ENCODE results near the gene STARD8.
"Not testable (repeated sequence)": the region's sequence is repeated elsewhere in the genome, so short reads cannot be mapped to it uniquely, and the experiment has no call there.

Gene STARD8

GRCh38 chrX:68731254-68731653 is 83.8 kb downstream of the STARD8 start:
- H3K4me3 ChIP-seq: no peak overlapping the region
- no peak for TF ChIP-seq EZH2 (IDR thresholded peaks at IDR 0.05)
- TF ChIP-seq POLR2AphosphoS5 (IDR thresholded peaks at IDR 0.05; ENCODE audit: borderline replicate concordance, low read depth, low read length): no peak
- no peak for TF ChIP-seq FOXP2 (optimal IDR thresholded peaks at IDR 0.05; ENCODE audit: control extremely low read depth, extremely low read length, insufficient read depth)
- DNase-seq (ENCODE audit: low read depth, low spot score): no peak
- no peak overlapping the region for H3K9ac ChIP-seq (ENCODE audit: insufficient read length)
- no peak overlapping the region for H3K27ac ChIP-seq
- no peaks in the 10 kb centered on the region for H3K36me3 ChIP-seq (ENCODE audit: insufficient read depth, low read length)
- no peaks in the 10 kb centered on the region for H3K9me3 ChIP-seq (ENCODE audit: low read depth, low read length)

GRCh38 chrX:68732906-68733493 is 85.5 kb downstream of the STARD8 start:
- H3K36me3 ChIP-seq (ENCODE audit: insufficient read depth, low read length): no peaks in the 10 kb centered on the region
- no peak for TF ChIP-seq POLR2AphosphoS5 (IDR thresholded peaks at IDR 0.05; ENCODE audit: borderline replicate concordance, low read depth, low read length)
- TF ChIP-seq EZH2 (IDR thresholded peaks at IDR 0.05): no peak
- no peak for TF ChIP-seq FOXP2 (optimal IDR thresholded peaks at IDR 0.05; ENCODE audit: control extremely low read depth, extremely low read length, insufficient read depth)
- no peak overlapping the region for H3K27ac ChIP-seq
- no peak overlapping the region for H3K4me3 ChIP-seq
- H3K9me3 ChIP-seq (ENCODE audit: low read depth, low read length): no peaks in the 10 kb centered on the region
- no peak overlapping the region for H3K9ac ChIP-seq (ENCODE audit: insufficient read length)
- DNase-seq (ENCODE audit: low read depth, low spot score): peak; percentile 10

GRCh38 chrX:68735266-68735665 is 87.8 kb downstream of the STARD8 start:
- H3K27ac ChIP-seq: no peak overlapping the region
- DNase-seq (ENCODE audit: low read depth, low spot score): no peak
- H3K9ac ChIP-seq (ENCODE audit: insufficient read length): no peak overlapping the region
- H3K9me3 ChIP-seq (ENCODE audit: low read depth, low read length): no peaks in the 10 kb centered on the region
- no peaks in the 10 kb centered on the region for H3K36me3 ChIP-seq (ENCODE audit: insufficient read depth, low read length)
- no peak for TF ChIP-seq EZH2 (IDR thresholded peaks at IDR 0.05)
- no peak for TF ChIP-seq POLR2AphosphoS5 (IDR thresholded peaks at IDR 0.05; ENCODE audit: borderline replicate concordance, low read depth, low read length)
- TF ChIP-seq FOXP2 (optimal IDR thresholded peaks at IDR 0.05; ENCODE audit: control extremely low read depth, extremely low read length, insufficient read depth): no peak
- H3K4me3 ChIP-seq: no peak overlapping the region

DNA sequence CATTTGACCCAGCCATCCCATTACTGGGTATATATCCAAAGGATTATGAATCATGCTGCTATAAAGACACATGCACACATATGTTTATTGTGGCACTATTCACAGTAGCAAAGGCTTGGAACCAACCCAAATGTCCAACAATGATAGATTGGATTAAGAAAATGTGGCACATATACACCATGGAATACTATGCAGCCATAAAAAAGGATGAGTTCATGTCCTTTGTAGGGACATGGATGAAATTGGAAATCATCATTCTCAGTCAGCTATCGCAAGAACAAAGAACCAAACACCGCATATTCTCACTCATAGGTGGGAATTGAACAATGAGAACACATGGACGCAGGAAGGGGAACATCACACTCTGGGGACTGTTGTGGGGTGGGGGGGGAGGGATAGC is 94.4 kb downstream of the STARD8 start:
- not testable (repeated sequence) for H3K36me3 ChIP-seq (ENCODE audit: insufficient read depth, low read length); H3K9ac ChIP-seq (ENCODE audit: insufficient read length); H3K9me3 ChIP-seq (ENCODE audit: low read depth, low read length); H3K4me3 ChIP-seq; DNase-seq (ENCODE audit: low read depth, low spot score); H3K27ac ChIP-seq

- no peak for DNase-seq (ENCODE audit: low read depth, low spot score)
- Histone ChIP-seq H3K4me3 (no peak overlapping the region), H3K9ac (ENCODE audit: insufficient read length) (no peak overlapping the region), H3K9me3 (ENCODE audit: low read depth, low read length) (no peaks in the 10 kb centered on the region), H3K36me3 (ENCODE audit: insufficient read depth, low read length) (no peaks in the 10 kb centered on the region), H3K27ac (no peak overlapping the region)
- TF ChIP-seq POLR2AphosphoS5 (IDR thresholded peaks at IDR 0.05; ENCODE audit: borderline replicate concordance, low read depth, low read length): no peak
- TF ChIP-seq EZH2 (IDR thresholded peaks at IDR 0.05): no peak
- TF ChIP-seq FOXP2 (optimal IDR thresholded peaks at IDR 0.05; ENCODE audit: control extremely low read depth, extremely low read length, insufficient read depth): no peak
These were observed 96.3 kb downstream of the STARD8 start for GRCh38 chrX:68743754-68744153.

DNA sequence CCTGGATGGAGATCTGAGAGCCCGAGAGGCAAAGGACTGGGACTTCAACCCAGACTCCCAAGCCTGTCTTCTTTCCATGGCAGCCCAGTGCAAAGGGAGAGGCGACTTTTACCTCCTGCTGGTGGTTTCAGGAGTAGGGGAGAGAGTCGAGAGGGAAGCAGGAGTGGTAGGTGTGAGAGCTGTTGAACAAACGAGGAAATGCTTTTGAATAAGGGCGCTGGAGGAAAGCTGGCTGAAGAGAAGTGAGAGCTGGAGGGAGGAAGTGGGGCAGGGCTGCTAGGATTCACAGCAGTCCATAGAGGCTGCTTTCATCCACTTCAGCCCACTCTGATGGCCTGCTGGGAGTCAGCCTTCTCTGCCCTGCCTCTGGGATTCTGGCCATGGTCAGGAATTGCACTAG is 99.5 kb downstream of the STARD8 start:
- no peak for DNase-seq (ENCODE audit: low read depth, low spot score)
- TF ChIP-seq FOXP2 (optimal IDR thresholded peaks at IDR 0.05; ENCODE audit: control extremely low read depth, extremely low read length, insufficient read depth) (no peak), POLR2AphosphoS5 (IDR thresholded peaks at IDR 0.05; ENCODE audit: borderline replicate concordance, low read depth, low read length) (no peak), EZH2 (IDR thresholded peaks at IDR 0.05) (no peak)
- Histone ChIP-seq H3K27ac (no peak overlapping the region), H3K9ac (ENCODE audit: insufficient read length) (no peak overlapping the region), H3K36me3 (ENCODE audit: insufficient read depth, low read length) (no peaks in the 10 kb centered on the region), H3K9me3 (ENCODE audit: low read depth, low read length) (no peaks in the 10 kb centered on the region), H3K4me3 (no peak overlapping the region)

GRCh38 chrX:68748030-68748429 is 100.6 kb downstream of the STARD8 start:
- H3K27ac ChIP-seq: no peak overlapping the region
- H3K9me3 ChIP-seq (ENCODE audit: low read depth, low read length): no peaks in the 10 kb centered on the region
- no peaks in the 10 kb centered on the region for H3K36me3 ChIP-seq (ENCODE audit: insufficient read depth, low read length)
- H3K4me3 ChIP-seq: no peak overlapping the region
- H3K9ac ChIP-seq (ENCODE audit: insufficient read length): no peak overlapping the region
- no peak for DNase-seq (ENCODE audit: low read depth, low spot score)
- TF ChIP-seq FOXP2 (optimal IDR thresholded peaks at IDR 0.05; ENCODE audit: control extremely low read depth, extremely low read length, insufficient read depth) (no peak), EZH2 (IDR thresholded peaks at IDR 0.05) (no peak), POLR2AphosphoS5 (IDR thresholded peaks at IDR 0.05; ENCODE audit: borderline replicate concordance, low read depth, low read length) (no peak)

DNA sequence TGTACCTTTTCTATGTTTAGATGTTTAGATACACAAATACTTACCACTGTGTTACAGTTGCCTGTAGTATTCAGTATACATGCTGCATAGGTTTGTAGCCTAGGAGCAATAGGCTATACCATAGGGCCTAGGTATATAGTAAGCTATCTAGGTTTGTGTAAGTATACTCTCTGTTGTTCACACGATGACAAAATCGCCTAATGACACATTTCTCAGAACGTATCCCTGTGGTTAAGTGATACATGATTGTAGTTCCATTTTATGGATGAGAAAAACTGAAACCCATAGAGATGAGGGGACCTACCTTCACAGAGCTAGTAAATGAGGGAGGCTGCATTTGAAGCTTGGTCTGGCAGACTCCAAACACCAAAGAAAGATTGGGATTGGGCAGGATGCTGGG is 102.0 kb downstream of the STARD8 start:
- no peak for DNase-seq (ENCODE audit: low read depth, low spot score)
- Histone ChIP-seq H3K4me3 (no peak overlapping the region), H3K9me3 (ENCODE audit: low read depth, low read length) (no peaks in the 10 kb centered on the region), H3K36me3 (ENCODE audit: insufficient read depth, low read length) (no peaks in the 10 kb centered on the region), H3K9ac (ENCODE audit: insufficient read length) (no peak overlapping the region), H3K27ac (no peak overlapping the region)
- no peak for TF ChIP-seq EZH2 (IDR thresholded peaks at IDR 0.05)
- TF ChIP-seq POLR2AphosphoS5 (IDR thresholded peaks at IDR 0.05; ENCODE audit: borderline replicate concordance, low read depth, low read length): no peak
- TF ChIP-seq FOXP2 (optimal IDR thresholded peaks at IDR 0.05; ENCODE audit: control extremely low read depth, extremely low read length, insufficient read depth): no peak

- TF ChIP-seq POLR2AphosphoS5 (IDR thresholded peaks at IDR 0.05; ENCODE audit: borderline replicate concordance, low read depth, low read length) (no peak), EZH2 (IDR thresholded peaks at IDR 0.05) (no peak), FOXP2 (optimal IDR thresholded peaks at IDR 0.05; ENCODE audit: control extremely low read depth, extremely low read length, insufficient read depth) (no peak)
- no peaks in the 10 kb centered on the region for H3K36me3 ChIP-seq (ENCODE audit: insufficient read depth, low read length)
- H3K9ac ChIP-seq (ENCODE audit: insufficient read length): no peak overlapping the region
- H3K4me3 ChIP-seq: no peak overlapping the region
- no peak overlapping the region for H3K27ac ChIP-seq
- DNase-seq (ENCODE audit: low read depth, low spot score): no peak
- no peaks in the 10 kb centered on the region for H3K9me3 ChIP-seq (ENCODE audit: low read depth, low read length)
These were observed 102.8 kb downstream of the STARD8 start for GRCh38 chrX:68750316-68750715.
